HG02943 (cell line): Measurements from ENCODE around the gene FAR2.
"Not testable (repeated sequence)": the region's sequence is repeated elsewhere in the genome, so short reads cannot be mapped to it uniquely, and the experiment has no call there.

Experiments
- ATAC-seq: cut with Tn5 transposase; IDR thresholded peaks from one replicate; pipeline ENCODE4 v1.9.1; 2021; ENCODE audit warnings: mild to moderate bottlenecking, low read depth, moderate library complexity; ENCODE audit not compliant: unreplicated experiment

The FAR2 gene

DNA sequence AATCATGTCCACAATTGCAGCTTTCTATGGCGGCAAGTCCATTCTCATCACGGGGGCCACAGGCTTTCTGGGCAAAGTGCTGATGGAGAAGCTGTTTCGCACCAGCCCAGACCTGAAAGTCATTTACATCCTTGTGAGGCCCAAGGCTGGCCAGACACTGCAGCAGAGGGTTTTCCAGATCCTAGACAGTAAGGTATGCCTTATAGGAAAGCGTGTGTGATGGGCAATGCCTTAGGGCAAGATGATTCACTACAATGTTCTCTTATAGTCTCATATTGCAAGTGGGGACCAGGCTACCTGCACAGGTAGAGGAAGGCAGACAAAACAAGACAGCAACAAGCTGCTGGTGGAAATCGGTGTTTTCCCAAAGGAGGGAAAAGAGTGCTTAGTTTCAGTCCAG, 121.4 kb downstream of the FAR2 start:
- ATAC-seq, result no peak

DNA sequence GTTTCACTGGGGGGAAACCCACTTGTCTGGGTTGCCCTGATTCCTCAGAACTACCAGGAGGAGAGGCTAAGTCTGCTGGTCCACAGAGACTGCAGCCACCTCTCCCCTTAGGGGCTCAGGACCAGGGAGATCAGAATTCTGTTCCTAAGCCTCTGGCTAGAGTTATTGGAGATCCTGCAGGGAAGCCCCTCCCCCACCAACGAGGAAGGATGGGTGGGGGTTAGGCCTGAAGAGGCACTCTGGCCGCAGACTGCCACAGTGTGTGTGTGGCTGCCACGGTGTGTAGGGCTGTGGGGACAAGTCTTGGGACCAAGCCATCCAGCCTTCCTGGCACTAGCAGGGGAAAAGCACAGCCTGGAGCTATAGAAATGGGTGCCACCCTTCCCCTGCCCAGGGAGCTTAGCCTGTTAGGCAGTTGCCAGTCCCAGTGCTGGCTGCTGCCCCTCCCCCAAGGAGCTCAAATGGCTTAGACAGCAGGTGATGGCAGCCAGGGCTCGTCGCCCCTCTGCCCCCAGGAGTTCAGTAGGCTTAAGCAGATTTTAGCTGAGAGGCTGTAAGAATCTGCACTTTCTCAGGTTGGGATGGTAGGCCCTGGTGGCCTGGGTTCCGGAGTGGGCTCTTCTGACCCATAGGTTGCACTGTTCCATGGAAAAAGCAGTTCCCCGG, 124.2 kb downstream of the FAR2 start:
- no peak for ATAC-seq

DNA sequence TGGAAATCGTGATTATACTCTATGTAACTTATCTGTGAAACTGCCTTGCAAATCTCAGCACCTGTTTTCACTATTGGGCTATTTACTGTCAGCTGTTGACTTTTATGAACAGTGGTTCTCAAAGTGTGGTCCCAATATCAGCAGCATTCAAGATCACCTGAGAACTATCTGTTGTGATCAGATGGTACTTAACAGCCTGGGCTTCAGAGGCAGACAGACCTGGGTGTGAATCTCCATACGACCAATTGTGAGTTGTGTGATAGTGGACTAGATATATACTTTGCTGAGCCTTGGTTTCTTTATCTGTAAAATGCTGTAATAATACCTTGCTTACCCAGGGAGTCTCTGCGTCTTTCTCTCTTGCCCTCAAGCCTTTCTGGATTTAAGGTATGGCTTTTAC, 126.8 kb downstream of the FAR2 start:
- ATAC-seq, result no peak

DNA sequence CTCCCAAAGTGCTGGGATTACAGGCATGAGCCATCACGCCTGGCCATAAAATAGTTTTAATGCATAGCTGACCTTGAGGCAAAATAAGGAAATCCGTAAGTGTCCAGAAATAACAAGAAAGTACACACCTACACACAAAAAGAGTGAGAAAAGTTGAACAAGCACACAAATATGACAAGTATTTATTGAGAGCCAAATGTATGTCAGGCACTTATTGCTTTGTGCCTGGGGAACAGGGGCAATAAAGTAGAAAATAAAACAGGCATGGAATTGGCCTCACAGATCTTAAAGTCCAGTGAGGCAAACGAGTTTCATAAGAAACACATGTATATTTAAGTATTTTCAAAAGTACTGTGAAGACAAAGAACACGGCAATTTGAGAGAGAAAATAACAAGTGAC, 128.2 kb downstream of the FAR2 start:
- ATAC-seq, result no peak

DNA sequence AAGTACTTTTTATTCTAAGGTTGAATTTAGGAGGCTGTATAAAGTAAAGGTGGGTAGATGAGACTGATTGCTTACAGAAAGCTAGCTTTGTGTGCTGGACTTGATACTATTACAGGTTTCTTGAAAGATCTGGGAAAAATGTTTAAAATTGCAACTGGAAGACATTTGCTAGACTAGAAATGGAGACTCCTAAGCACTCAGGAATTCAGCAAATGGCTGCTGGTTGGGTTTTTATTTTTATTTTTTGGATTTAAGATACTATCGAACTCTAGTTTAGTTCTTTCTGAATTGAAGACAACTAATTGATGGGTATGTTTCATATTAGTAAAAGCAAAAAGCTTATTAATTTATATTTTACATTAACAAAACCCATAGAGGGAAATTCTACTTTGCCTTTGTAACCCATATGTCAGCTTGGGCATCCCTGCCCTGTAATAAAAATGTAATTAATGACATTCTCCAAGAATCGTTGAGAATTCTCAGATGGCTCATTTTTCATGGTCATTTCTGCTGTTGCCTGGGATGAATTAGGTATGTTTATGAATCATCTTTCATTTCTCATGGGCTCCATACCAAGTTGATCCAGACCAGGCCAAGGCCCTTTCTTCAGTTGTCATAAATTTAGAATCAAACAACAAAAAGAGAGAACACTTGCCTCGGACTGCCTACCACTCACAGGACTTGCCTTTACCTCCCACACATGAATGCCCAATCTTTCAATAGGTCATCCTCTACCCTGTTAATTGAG, 129.8 kb downstream of the FAR2 start:
- ATAC-seq, result no peak

DNA sequence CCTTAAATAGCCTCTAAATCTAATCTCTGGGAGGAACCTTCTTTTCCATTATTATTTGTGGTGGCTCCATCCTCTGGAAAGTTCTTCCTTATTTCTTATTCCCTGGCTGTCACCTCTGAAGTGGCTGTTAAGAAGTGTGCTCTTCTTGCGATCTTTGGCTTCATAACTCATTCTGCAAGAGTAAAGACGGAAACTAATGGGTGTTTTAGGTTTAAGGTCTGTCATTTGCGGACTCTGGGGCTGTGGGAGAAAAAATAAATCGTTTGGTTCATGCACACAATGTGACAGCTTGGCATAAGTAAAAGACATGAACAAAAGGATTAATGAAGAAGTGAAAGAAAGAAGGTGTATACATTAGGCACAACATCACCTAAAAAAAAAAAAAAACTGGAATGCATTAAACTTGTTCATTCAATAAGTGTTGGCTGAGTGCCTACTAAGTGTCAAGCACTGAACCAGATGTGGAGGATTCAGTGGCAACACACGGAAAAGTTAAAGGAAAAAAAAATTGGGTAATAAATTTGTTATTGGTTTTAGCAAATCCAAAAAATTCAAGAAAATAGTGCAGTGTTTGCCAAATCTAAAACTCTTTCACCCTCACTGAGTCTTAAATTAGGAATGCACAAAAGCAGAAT, 132.4 kb downstream of the FAR2 start:
- no peak for ATAC-seq

DNA sequence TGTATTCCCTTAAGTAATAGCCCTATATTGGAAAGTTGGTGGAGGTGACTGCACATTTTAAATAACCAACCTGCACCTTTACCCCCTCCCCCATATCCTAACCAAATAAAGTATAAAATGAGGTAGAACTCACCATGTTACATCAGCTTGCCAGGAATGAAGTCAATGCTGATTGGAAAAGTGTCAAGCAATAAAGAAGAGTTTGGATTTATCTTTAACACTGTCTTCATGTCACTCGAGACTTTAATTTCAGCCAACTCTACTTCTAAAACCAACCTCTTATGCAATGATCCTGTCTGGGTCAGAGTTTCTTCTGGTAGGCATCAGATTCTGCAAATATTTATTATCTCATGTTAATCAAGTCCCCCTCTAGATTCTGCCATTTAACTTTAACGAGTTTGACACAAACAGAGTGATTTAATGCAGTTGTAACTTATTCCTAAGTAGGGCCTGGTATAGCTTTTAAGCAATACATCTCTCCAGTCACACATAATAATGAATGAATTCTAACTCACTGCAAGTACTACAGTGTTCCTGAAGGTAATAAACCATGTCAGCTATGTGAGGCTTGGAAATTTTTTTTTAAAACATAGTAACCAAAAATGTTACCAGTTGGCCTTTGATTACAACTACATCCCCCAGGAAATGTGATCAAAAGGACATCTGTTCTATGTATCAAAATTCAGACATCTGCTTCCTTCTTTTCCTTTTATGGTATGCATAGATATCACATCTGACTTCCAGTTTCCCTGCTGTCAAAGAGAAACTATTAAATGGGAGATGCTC, 133.1 kb downstream of the FAR2 start:
- no peak for ATAC-seq

DNA sequence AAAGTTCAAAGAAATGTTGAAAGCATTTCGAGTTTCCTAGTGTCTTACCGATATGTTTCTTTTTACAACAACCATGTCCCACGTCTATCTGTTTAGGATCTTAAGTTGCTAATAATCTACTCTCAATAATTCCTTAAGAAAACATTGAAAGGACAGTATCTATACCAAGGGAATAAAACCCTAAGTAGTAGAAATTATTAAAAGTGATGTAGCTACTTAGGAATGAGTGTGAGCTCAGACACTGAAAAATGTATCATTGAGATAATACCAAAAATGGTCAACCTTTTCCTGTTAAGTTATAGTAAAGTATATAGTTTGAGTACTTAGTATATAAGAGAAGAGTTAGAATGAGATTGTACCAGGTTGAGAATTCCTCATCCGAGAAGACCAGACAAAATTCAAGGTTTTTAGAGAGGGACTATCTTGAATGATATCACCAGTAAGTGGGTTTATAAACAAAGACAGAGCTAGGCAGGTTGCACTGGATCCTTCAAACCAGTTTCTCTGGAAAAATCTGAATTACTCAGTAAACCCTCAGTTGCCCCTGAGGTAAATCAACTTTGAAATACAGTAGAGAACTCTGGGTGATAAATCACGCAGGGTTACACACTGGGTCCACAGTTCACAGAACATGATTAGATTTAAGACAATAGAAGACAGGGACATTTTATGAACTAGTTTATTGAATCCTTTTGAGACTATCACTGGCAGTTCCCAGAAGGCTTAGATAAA, 135.1 kb downstream of the FAR2 start:
- ATAC-seq, result no peak

DNA sequence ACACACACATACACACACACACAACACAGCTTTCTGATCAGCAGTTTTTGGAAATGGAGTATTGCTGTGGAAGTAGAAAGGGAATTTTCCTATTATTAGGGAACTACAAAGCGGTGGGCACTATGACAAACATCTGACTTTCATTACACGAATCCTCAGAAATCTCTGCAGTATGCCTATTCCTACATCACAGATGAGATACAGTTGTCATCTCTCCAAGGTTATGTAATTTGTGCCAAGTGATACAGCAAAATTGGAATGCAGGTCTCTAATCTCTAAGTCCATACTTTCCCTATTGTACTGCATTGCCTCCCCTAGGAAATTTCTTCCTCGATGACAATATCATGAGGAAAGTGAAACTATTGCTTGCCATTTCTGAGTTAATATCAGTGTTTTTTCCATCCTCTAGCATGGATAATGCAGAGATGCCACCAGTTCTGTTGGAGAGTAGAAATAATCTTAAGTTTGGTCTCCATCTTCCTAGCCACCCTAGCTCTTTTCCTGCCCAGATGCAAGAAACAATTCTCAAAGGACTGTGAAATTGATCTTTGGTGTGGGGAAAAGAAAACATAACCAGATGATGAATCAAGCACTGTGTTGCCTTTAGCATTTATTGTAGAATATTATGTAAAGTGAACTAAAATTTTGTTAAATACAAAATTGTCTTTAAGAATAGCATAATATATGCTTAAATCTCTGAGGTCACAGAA, 137.2 kb downstream of the FAR2 start:
- ATAC-seq, result no peak

DNA sequence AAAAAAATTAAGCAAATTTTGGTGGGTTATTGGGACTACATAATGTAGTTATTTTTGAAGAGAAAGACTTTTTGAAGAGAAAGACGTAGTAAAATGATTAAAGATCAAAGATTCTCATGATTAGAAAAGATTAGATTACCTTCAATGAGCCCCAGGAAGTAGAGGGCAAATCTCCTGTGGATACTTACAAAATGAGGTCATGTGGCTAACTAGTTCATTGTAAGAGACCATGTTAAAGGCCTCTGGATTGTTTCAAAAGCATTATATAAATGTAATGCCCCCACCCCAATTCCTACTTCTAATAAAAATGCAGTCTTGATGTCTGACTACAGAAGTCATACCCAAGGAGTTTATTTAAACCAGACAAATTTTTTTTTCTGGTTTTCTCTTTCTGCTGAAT, 138.5 kb downstream of the FAR2 start:
- no peak for ATAC-seq

DNA sequence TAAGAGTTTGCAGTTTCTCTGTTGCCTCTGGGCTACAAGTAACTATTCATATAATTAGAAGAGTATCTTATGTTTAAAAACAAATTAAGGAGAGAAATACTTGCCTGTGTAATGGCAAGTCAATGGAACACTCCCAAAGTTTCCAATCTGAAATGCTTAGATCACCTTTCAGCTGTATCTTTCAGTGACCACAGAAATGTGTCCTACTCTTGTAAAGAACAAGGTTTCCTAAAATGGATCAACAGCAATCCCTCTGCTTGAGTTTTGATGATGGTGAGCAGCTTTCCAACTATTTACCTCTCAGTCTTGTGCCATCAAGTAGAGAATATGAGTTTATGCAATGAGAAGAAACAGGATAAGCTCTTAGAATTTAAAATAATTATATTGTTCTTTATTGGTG, 139.0 kb downstream of the FAR2 start:
- ATAC-seq, result no peak

DNA sequence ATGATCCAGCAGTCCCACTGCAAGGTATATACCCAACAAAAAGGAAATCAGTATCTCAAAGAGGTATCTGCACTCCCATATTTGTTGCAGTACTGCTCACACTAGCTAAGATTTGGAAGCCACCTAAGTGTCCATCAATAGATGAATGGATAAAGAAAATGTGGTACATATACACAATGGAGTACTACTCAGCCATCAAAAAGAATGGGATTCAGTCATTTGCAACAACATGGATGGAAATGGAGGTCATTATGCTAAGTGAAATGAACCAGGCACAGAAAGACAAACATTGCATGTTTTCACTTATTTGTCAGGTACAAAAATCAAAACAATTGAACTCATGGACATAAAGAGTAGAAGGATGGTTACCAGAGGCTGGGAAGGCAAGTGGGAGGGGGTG, 141.4 kb downstream of the FAR2 start:
- not testable (repeated sequence) for ATAC-seq

DNA sequence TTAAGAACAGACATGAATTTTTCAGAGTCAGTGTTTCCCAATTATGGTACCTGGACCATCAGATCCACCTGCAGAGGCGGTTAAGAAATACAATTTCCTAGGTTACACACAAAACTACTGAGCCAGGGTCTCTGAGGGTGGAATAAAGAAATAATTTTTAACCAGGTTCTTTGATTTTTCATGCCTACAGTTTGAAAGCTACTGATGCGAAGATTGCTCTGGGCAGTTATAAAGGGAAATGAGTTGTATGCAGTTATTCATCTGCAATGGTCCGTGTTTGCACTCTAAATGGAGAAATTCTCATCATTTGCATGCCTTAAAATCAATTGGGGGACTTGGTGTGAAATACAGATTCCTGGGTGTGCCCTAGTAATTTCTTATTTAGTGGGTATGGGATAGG, 142.1 kb downstream of the FAR2 start:
- ATAC-seq, result no peak

DNA sequence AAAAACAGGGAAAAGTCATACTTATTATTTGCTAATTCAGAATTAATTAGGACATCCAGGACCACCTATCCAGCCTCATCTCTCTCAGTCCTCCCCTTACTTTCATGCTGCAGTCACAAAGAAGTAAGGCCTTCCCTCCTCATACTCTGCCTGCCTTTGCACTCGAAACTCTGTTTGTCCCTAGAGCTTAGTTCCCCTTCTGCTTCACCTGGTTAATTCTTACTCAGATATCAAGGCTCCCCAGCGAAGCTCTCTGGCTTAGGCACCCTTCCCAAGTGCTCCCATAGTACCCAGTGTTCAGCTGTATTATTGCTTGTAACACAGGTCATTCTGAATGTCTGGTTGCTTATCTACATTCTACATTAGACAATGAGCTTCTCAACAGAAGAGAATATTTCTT, 150.6 kb downstream of the FAR2 start:
- ATAC-seq, result no peak

DNA sequence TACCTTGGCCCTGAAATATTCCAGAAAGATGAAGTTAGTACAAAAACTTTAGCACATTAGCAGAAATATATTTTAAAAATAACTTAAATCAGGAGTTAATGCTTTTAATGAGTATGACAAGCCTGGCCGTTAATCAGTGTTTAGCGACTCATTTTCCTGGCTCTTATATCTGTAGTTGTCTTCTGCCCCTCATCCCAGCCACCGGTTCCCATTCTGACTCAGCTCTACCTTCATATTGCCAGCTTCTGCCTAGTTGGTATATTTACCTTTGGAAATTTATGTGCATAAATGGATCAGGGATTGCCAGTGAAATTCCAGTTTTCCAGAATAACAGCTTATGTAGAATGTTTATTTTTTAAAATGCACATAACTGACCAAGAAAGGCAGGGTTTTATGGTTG, 152.0 kb downstream of the FAR2 start:
- no peak for ATAC-seq

DNA sequence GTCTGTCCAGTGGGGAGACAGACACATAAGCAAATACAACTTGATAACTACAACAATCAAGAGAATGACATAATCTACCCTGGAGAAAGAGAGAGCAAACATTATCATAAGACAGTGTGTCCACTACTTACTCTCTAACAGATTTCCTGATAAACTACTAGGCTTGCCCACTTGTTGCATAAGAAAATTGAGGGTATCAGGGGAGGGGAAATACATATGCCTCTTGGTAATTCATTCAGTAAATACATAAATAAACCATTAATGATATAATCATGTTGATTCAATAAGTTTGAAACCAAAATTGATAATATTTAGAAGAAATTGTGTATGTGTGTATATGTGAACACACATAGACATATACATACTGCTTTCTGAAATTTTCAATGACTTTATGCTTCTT, 155.3 kb downstream of the FAR2 start:
- ATAC-seq, result no peak

DNA sequence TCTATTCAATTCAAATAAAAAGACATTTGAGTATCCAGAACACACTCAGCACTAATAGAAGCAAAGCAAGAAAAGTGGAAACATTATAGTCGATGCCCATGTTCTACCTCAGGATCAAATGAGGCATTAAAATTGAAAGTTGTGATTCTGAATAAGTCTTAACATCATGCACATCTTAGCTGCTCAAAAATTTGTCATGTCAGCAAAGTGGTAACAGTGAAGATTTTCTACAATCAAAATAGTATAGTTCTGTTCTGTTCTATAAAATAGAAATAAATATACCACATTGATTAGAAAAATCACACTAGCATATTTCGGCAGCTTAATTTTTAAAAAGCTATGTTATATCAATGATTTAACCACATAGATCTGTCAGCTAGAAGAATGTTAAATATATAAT, 157.2 kb downstream of the FAR2 start:
- no peak for ATAC-seq

DNA sequence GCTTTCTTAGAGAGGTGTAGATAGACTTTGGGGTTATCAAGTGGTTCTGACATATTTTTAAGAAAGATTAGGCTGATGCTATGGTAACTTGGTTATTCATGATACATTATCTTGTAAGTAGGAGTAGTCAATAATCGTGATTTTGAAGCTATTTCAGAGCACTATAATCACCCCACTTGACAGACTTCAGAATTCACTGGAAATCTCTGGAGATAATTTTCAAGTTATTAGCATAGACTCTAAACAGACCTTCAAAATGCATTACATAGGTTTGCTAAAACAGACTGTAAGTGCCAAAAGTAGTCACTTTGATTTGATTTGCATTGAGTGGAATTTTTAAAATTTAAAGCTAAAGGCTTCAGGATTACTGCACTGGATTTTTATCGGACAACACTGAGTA, 157.6 kb downstream of the FAR2 start:
- no peak for ATAC-seq

DNA sequence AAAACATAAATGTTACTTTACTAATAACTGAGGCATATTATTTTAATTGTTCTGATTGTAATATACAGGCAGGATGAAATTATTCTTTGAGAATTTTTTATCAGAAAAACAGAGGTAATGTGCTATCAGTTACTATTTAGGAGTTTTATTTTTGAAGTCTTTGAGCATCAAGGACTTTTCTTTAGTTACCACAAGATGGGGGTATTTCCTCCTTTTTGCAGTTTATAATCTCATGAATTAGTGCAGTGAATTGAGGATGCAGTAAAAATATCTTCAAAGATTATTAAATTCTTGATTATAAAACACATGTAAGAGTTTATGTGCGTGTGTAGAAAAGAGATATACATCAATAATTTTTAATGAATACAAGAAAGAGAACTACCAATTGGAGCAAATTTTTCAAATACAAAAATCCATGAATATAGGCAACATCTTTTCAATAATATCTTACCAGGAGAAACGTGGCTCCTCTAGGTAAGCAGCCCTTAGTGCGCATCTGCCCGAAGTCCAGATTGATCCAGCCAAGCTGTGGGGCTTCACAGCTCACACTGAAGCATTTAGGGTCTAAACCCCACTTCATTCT, 160.3 kb downstream of the FAR2 start:
- ATAC-seq, result no peak

DNA sequence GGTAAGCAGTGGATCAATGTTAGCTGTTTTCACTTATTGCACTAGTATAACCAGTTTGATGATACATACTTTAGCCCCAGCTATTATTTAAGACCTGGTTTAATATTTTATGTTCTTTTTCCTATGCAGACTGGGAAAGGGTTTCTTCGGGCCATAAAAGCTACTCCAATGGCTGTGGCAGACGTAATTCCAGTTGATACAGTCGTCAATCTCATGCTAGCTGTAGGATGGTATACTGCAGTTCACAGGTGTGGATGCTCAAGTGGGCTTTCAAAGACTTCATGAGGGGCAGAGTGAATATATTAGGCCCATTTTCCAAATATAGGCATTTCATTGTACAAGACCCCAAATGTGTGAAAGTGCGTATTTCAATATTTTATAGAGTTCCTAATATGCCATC, 161.8 kb downstream of the FAR2 start:
- no peak for ATAC-seq
